WI38 (cell line): ENCODE measurements around the gene KCNC1.

Experiments
- H3K4me3 ChIP-seq: 2 replicates; pipeline ENCODE4 v1.5.1; 2011; ENCODE audit warnings: low read depth, mild to moderate bottlenecking, control low read depth, low read length
- TF ChIP-seq, protein P1 (sequence below): IDR thresholded peaks from 2 replicates; pipeline ENCODE4 v1.5.1; 2012; ENCODE audit warnings: low read depth, mild to moderate bottlenecking, control low read depth, low read length

Gene KCNC1

DNA sequence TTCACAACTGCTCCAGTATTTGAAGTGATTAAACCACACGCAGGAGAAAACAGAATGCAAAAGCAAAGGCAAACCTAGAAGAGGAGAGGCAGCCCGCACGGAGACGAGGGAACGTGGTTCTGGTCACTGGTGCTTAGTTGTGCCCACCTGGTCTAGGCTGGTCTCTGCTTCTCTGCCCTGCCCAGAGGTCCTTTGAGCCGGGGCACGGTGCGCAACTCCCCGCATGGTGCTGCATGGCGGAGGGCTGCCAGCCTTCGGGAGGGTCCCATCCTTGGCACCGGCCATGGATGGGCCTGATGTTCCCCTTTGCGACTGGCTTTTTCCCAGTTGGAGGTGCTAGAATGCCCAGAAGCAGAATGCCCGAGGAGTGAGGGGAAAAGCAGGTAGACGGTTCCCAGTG lies 46.1 kb downstream of the KCNC1 start:
- TF ChIP-seq, protein P1, sequence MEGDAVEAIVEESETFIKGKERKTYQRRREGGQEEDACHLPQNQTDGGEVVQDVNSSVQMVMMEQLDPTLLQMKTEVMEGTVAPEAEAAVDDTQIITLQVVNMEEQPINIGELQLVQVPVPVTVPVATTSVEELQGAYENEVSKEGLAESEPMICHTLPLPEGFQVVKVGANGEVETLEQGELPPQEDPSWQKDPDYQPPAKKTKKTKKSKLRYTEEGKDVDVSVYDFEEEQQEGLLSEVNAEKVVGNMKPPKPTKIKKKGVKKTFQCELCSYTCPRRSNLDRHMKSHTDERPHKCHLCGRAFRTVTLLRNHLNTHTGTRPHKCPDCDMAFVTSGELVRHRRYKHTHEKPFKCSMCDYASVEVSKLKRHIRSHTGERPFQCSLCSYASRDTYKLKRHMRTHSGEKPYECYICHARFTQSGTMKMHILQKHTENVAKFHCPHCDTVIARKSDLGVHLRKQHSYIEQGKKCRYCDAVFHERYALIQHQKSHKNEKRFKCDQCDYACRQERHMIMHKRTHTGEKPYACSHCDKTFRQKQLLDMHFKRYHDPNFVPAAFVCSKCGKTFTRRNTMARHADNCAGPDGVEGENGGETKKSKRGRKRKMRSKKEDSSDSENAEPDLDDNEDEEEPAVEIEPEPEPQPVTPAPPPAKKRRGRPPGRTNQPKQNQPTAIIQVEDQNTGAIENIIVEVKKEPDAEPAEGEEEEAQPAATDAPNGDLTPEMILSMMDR: no peak
- no peak overlapping the region for H3K4me3 ChIP-seq

DNA sequence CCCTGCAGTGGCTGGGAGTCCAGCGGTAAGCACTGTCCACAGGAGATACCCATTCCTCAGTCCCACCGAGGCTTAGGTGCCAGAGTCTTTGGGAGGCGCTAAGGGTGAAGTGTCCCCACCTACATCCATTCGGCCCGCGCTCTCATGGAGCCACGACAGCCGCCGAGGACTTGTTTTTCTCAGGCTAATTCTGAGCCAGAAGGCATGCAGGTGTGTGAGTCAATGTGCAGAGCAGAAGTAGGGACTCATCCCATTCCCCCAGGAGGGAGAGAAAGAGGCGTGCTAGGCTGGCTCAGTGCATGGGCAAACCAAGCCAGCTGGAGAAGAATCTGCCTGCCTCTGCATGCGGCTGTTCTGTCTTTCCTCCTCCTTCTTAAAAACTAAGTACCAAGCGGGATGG lies 46.6 kb downstream of the KCNC1 start:
- TF ChIP-seq, protein P1: no peak
- no peak overlapping the region for H3K4me3 ChIP-seq

DNA sequence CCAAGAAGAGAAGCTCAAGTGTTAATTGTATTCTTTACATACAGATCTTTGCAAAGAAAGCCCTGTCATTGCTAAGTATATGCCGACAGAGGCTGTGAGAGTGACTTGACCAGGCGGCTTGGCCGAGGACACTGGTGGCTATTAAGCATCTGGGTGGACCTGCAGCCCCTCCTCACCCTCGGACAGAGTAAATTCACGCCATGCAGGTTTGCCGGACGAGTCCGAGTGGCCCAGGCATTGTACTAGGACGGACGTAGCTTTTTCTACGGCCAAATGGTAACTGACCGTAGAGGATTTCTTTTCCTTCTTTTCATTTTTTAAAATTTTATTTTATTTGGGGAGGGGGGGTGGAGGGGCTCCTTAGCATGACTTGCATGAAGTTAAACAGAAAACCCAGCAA lies 47.0 kb downstream of the KCNC1 start:
- no peak overlapping the region for H3K4me3 ChIP-seq
- TF ChIP-seq, protein P1: no peak

DNA sequence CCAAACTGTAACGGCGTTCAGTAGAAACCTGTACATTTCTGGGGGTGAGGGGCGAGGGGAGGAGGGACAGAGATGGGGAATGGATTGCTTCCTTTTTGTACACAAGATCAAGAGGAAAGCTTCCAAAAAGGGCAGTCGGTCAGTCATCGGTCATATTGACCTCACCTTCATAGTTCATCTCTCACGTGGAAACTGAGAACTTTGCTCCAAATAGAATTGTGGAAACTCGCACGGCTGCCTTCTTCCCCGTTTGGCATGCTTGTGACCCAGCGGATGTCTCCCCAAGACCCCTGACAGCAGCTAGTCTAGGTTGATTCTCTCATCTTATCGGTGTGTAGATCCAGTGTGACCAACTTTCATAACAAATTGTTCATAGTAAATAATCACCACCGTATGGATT lies 47.6 kb downstream of the KCNC1 start:
- H3K4me3 ChIP-seq: no peak overlapping the region
- TF ChIP-seq, protein P1: no peak

DNA sequence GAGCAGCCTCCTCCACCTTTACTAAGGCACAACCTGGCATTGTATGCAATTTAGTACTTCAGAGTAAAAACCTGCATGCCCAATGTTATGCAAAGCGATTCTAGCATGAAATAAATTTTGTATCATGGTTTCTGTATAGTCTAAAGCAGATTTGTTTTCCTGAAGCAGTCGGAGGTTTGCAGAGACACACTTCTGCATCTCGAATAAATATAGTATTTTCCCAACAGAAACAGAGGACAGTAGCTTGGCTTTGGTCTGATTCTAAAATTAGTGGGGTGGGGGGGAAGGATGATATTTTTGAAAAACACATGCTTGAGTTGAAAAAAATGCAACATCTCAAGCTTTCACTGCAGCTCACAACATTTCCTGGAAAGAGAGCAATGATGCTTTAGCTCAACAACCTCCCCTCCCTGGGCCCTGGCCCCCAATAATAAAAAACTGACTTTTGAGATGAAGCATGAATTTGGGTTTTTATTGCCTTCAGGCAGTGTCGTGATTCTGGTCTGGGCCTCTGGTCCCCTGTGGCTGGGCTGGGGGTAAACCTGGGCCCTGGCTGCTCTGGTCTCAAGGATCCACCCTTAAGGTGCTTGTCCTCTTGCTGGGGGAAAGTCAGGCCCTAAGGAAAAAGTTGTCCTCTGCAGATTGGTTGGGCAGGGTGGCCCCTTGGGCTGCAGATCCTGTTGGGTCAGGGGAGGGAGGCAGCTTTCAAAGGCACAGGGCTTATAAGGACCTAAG lies 48.2 kb downstream of the KCNC1 start:
- TF ChIP-seq, protein P1: no peak
- no peak overlapping the region for H3K4me3 ChIP-seq

DNA sequence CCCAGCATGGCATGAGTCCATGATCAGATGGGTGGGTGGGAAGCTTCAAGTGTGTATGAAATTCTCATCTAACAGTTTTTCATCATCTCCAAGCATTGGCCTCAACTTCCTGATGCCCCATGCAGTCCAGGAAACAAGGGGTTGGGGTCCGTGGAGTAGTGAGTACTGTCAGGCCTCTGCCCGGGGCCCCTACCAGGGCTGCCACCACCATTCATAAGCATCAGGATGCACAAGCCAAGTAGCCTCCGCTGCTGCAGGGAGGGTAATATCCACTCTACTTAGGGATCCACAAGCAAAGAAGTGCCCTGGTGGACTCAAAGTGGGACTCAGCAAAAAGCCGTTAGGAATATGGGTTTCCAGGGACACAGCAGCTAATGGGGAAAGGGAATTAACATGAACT lies 49.3 kb downstream of the KCNC1 start:
- no peak overlapping the region for H3K4me3 ChIP-seq
- TF ChIP-seq, protein P1: no peak

DNA sequence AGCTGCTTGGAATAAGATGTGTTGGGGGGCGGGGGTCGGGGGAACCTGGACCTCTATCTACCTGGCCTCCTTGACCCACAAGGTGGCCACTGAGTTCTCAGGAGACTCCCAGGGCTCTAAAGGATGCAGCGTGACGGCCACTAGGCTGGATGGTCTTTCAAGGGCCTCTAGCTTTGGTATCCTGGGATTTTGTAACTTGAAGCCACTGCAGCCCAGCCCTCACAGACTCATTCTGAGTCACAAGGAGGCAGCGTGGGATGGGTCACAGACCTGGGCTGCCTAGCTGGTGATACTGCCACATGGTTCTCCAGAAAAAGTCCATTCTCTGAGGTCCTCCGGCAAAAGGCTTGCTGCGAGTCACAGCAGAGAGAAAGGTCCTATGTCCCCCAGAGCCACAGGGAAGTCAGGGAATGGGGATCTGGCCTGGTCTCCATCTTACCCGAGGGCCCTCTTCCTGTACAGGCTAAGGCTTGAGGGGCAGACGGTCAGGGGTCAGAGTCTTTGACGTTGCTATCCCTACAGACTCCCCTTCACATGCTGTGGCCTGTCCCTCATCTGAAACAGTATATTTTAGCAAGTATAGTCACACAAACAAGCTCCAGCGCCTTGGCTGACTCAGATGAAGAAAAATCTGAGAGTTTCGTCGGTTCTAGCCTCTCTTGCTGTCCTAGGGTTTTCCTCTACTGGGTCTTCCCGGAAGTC lies 52.4 kb downstream of the KCNC1 start:
- TF ChIP-seq, protein P1: no peak

More for the DNA sequence above, 52.4 kb downstream of the KCNC1 start:
- no peak overlapping the region for H3K4me3 ChIP-seq
